HUDEP-2 (cell line): ENCODE measurements around the gene CYGB.
A peak's percentile ranks its signal among the peaks of the same experiment; 100 is the strongest.

Experiments
- DNase-seq, 76 experiments: peaks; one replicate each; lab custom pipeline; 2025; ENCODE audit not compliant: unreplicated experiment in 76 of 76; lab: John Stamatoyannopoulos, UW

Gene CYGB

GRCh38 chr17:76537578-76538280 is at the start of gene CYGB:
CYGB (minus strand) TSS chr17:76537709; CDS start chr17:76537542, 167 bp downstream.
- no peak for DNase-seq

GRCh38 chr17:76586741-76587487 is 49.4 kb upstream of the CYGB start:
- no peak for DNase-seq

- DNase-seq: peak in 53 of 76 experiments; percentile 15 to 75 (median 56)
These were observed 48.4 kb upstream of the CYGB start, which contains the start of gene ST6GALNAC2 for GRCh38 chr17:76585649-76586593. ST6GALNAC2 (minus strand) TSS chr17:76585860; CDS start chr17:76585808, 52 bp downstream.

DNA sequence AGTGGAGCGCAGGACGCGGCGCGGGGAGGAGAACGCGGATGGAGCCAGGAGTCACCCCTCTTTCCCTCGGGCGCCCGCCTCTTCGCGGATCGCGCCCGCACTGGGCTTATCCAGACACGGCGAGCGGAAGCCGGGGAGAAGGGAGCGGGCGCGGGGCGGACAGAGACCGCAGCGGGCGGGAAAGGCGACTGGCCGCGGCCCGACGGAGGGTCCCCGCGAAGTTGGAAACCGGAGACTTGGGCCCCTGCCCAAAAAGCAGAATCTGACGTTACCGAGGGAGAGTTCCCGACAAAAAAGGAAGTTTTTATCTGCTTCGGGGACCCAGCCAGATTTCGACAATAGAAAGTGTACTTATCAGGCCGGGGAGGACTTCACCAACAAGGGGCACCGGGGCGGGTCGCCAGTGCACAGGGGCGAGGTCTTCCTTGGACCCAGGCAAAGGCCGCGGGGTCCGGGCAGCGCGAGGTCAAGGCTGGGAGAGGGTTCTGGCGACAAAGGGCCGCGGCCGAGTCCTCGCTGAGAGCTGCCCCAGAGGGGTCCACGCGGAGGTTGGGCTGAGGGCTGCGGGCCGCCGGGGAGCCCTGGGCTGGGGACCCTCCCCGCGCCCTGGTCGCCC is 47.6 kb upstream of the CYGB start:
- DNase-seq: no peak

DNA sequence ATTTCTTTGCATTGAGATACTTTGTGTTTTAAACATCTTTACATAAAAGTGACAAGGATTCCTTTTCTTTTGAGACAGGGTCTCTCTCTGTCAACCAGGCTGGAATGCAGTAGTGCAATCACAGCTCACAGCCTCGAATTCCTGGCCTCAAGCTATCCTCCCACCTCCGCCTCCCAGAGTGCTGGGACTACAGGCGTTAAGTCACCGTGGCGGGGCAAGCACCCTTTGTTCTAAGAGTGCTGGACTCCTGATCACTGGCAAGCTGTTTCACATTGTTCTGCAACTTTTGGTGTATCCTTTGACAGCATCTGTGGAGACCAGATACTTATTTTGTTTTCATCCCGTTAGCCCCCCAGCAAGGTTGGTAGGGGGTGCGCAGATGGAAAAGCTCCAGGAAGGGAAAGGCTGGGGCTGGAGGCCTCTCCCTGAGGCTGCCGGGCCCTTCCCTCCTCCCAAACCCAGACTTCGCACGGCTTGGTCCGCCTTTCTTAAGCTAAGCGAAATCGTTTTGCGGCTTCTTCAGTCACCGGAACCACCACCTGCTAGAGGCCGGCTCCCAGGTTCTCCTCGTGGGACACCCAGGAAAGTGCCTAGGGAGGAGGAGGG is 47.0 kb upstream of the CYGB start:
- DNase-seq: no peak

DNA sequence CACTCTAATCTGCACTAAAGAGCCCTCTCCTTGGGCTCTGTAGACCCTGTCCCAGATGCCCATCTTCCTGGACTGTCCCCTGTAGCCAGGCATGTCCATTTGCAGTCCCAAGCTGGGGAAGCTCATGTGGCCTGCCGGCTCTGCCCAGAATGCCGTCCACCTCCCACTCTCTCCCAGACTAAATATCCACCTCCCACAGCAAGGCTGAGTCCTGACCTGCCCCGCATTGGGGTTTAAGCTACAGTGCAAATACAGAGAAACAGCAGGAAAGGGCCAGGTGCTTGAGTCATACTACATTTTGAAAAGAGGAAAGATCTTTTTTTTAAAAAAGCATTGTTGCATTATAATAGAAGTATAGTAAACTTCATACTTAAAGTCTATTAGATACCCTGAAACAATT is 45.2 kb upstream of the CYGB start:
- DNase-seq: no peak

DNA sequence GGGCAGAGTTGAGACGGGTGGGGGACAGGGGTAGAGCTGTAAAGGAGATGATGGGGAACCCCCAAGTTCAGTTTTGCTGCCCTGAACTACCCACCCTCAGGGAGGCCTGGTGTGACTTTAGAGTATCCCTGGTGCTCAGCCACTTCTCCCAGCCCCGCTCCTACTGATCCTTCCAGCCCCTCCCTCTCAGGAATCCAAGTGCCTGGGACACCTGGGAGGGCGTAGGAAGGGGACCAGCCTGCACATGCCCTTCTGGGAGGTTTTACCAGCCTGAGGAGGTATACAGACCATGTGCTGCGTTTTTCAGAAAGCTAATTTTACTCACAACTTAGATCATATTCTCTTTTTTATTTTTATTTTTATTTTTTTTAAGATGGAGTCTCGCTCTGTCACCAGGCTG is 44.0 kb upstream of the CYGB start:
- no peak for DNase-seq

- no peak for DNase-seq
These were observed 41.8 kb upstream of the CYGB start for GRCh38 chr17:76579281-76579680.

- DNase-seq: no peak
These were observed 40.9 kb upstream of the CYGB start for GRCh38 chr17:76578376-76578775.

- DNase-seq: no peak
These were observed 40.4 kb upstream of the CYGB start for GRCh38 chr17:76577876-76578275.

GRCh38 chr17:76576189-76576588 is 38.7 kb upstream of the CYGB start:
- no peak for DNase-seq

GRCh38 chr17:76575570-76575969 is 38.1 kb upstream of the CYGB start:
- no peak for DNase-seq

DNA sequence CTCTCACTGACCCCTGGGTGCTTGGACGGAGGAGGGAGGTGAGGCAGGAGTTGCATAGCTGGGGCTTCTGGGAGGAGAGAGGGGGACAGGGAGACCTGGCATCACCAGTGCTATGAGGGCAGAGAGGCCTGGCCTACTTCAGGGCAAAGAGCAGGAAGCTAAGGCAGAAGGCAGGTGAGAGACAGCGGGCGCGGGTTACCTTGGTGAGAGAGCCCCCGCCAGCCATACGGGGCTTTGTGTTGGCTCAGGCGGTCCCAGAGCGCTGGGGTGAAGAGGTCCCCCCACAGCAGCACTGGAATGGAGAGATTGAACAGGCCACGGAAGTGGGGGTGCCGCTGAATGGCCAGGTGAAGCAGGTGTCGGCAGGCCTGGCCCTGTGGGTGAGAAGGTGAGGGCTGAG is 36.7 kb upstream of the CYGB start:
- no peak for DNase-seq

DNA sequence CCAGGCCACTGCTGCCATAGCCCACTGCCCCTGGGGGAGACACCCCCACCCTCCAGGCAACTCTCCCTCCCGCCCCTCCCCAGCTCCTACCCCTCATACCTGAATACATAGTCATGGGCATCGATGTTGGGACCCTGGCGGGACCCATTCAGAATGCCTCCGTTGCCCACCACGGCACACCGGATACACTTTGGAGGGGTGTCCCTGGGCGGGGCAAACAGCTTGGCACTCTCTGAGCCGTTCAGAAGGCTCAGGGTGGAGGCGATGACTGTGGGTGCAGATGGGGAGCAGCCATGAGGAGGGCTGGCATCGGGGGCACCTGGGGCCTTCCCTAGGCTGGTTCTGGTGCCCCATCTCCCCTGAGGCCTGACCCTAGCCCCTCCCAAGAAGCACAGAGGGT is 35.6 kb upstream of the CYGB start:
- DNase-seq: no peak

GRCh38 chr17:76572201-76572910 is 34.8 kb upstream of the CYGB start:
- DNase-seq: no peak

- DNase-seq: no peak
These were observed 33.5 kb upstream of the CYGB start for GRCh38 chr17:76570877-76571471.

DNA sequence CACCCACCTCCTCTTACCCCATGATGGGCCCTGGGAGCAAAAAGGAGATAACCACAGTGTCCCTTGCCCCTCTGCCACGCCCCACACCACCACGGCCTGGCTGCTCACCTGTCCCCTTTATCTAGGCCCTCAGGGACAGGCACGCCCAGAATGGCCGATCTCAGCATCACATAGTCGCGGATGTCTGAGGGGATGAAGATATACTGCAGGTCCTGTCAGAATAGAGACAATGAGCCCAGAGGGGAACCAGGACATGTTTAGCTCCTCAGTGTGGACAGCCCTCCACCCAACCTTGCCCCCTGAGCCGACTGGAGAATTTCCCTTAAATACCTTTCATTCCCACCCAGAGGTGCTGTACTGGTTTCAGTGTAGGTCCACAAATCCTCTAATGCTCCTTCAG is 32.9 kb upstream of the CYGB start:
- DNase-seq: no peak

DNA sequence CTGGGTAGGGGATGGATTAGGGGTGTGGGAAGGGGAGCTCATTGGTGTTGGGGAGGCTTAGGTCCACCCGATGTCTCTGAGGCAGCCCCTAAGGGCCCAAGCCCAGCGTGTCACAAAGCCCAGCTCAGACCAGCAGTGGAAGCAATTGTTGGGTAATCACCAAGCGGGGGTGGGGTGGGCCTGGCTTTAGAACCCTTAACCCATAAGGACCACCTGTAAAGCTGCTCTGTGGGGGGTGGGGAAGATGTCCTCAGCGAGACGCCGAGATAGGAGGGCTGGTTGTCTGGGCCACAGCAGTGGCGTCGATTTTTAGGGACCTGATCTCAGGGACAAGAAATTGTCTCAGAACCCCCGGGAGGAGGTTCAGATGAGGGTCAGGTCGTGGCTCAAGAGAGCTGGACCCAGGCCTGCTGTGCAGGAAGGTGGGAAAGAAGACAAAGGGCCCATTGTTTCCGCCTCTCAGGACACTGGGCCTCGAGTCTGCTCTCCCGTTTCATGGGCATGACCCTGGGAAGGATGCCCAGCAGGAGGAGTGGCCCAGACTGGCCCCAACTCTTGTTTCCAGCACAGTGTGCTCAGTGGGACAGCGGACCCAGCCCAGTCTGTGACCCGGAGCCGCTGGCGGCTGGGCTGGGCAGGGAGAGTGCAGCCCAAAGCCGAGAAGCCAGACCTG is 32.2 kb upstream of the CYGB start:
- DNase-seq: no peak

GRCh38 chr17:76568811-76569221 is 31.3 kb upstream of the CYGB start:
- no peak for DNase-seq
